Epithelial cell of esophagus (primary cell): ENCODE data around the gene CDK2.
"Not testable (repeated sequence)": the region's sequence is repeated elsewhere in the genome, so short reads cannot be mapped to it uniquely, and the experiment has no call there.

Source experiments
- DNase-seq: peaks from one replicate; pipeline ENCODE4 v3.0.0; 2010; ENCODE audit warnings: low read depth
- H3K4me3 ChIP-seq: 2 replicates; pipeline ENCODE4 v1.5.1; 2011; ENCODE audit warnings: mild to moderate bottlenecking, low read length, control low read depth
- CTCF ChIP-seq: IDR thresholded peaks from 2 replicates; pipeline ENCODE4 v1.5.1; 2011; ENCODE audit warnings: low read depth, mild to moderate bottlenecking, low read length, control low read depth, inconsistent platforms; ENCODE audit not compliant: insufficient read depth; ENCODE audit errors: missing control alignments

CDK2 gene

GRCh38 chr12:55966408-55967281 is at the start of gene CDK2:
Gene CDK2, plus strand, starts transcription at chr12:55966830. Its CDS starts 179 bp downstream, at chr12:55967009.
- TF ChIP-seq CTCF: no peak
- peak; percentile 84 for DNase-seq
- peak within 1 kb of the TSS; percentile 87 for H3K4me3 ChIP-seq

- H3K4me3 ChIP-seq, DNase-seq: not testable (repeated sequence)
Measured at GRCh38 chr12:55919032-55919431, 47.6 kb upstream of the CDK2 start.

- DNase-seq: no peak
- no peak overlapping the region for H3K4me3 ChIP-seq
- no peak for TF ChIP-seq CTCF
Measured at GRCh38 chr12:55922126-55922525, 44.5 kb upstream of the CDK2 start.

GRCh38 chr12:55923648-55924047 is 43.0 kb upstream of the CDK2 start:
- H3K4me3 ChIP-seq, DNase-seq: not testable (repeated sequence)

GRCh38 chr12:55925371-55925770 is 41.3 kb upstream of the CDK2 start:
- TF ChIP-seq CTCF: no peak

GRCh38 chr12:55925870-55926737 is 40.5 kb upstream of the CDK2 start:
- DNase-seq: no peak
- peak overlapping the region; percentile 67 for H3K4me3 ChIP-seq

More at GRCh38 chr12:55925371-55925770, 41.3 kb upstream of the CDK2 start:
- H3K4me3 ChIP-seq: no peak overlapping the region
- DNase-seq: no peak

More at GRCh38 chr12:55925870-55926737, 40.5 kb upstream of the CDK2 start:
- TF ChIP-seq CTCF: no peak
